B cell (primary cell): ENCODE data around the gene MAPK8.

Source experiments
- CTCF ChIP-seq: fragments of 200-600 bp; IDR thresholded peaks from one replicate; pipeline ENCODE4 v1.8.0; 2022; ENCODE audit warnings: antibody characterized with exemption, mild to moderate bottlenecking
- EZH2 ChIP-seq: IDR thresholded peaks from 2 replicates; pipeline ENCODE4 v1.6.1; 2012; ENCODE audit warnings: borderline replicate concordance, low read depth, mild to moderate bottlenecking, moderate library complexity, low read length; ENCODE audit not compliant: insufficient read depth, poor library complexity, severe bottlenecking

DNA sequence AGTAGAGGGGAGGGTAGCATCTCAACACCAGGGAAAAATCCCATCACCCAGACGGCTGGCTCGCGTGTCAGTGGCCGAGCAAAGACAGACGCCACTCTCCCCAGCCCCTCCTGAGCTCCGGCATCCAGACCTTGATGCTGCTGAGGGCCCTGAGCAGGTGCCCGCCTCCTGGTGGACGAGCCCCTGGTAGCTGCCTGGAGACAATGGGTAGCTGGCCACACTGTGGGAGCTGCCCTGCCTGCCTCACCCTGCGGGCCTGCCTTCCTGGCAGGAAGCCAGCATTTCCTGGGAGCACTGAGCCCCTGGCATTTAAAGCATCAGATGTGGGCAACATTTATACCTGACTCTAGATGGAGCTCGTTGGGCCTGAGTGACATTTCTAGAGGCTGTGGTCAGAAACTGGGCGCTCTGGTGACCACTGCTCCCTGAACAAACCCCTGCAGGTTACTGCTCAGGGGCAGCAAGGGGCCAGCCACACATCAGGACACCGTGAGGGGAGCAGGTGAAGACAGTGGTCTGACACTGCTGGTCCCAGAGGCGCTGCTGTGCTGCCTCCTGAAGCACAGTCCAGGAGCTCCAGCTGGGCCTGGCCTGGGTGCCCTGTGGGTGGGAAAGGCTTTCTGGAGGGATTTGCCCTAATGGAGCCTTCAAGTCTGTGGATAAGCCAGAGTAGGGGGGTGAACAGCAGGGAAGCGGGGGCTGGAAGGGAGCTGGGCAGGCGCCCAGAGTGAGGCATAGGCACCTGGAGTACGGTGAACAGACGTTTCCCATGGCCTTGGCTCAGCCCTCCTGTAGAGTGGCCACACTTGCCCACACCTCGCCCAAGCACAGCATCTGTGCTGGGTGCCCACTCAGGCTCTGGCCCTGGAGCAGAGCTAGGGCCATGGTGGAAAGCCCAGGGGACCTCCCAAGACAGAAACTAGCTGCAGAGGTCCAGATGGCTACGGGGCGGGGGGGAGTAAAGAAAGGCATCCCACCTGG lies 138.7 kb downstream of the MAPK8 start:
- no peak for TF ChIP-seq CTCF
- TF ChIP-seq EZH2, result no peak
